ENCODE measurements around the gene NOXO1. TPM values are rescaled to one million over a fixed set of nuclear protein-coding genes. Genes with fewer than 3 reads are reported as not detected.

NOXO1 gene
- total and polyA plus RNA-seq, 9 of the 15 experiments (the other 6 are each of a cell fraction or from before 2014, with no cell fraction given), result not detected

GRCh38 chr16:1990351-1991134 lies 9.3 kb upstream of the NOXO1 start (continued):
- no peak for TF ChIP-seq CHD7 (IDR thresholded peaks at IDR 0.05; ENCODE audit: low read depth, low read length)
- peak; percentile 92 for TF ChIP-seq ZFP36 (IDR thresholded peaks at IDR 0.05; ENCODE audit: low read depth, low read length, partially characterized antibody)
- TF ChIP-seq SAP30 (IDR thresholded peaks at IDR 0.05; ENCODE audit: borderline replicate concordance, insufficient read depth, low read depth, low read length, poor library complexity, severe bottlenecking), result no peak
- TF ChIP-seq ZNF699 (CRISPR knock-in tag; IDR thresholded peaks at IDR 0.05; ENCODE audit: insufficient replicate concordance), result no peak
- peak; percentile 77 for TF ChIP-seq JUN (IDR thresholded peaks at IDR 0.05; ENCODE audit: borderline replicate concordance, low read depth, low read length)
- 0 out of 2 replicates have a peak, but pooled peaks have one; percentile 77 for TF ChIP-seq JUN (CRISPR knock-in tag; IDR thresholded peaks at IDR 0.05; ENCODE audit: borderline replicate concordance)
- peak; percentile 86 for TF ChIP-seq ESRRA (IDR thresholded peaks at IDR 0.05; ENCODE audit: borderline replicate concordance, low read depth)
- peak; percentile 91; the same call in 1 of the 2 replicates for TF ChIP-seq ZBTB7A (IDR thresholded peaks at IDR 0.05; ENCODE audit: borderline replicate concordance, control insufficient read depth, low read depth, low read length)

Data from K562 (cell line).